ENCODE results near the gene RBM28.

- no peak for TF ChIP-seq CTCF (IDR thresholded peaks at IDR 0.05 in 8 of 11, conservative IDR thresholded peaks at IDR 0.05 in 3 of 11)
- TF ChIP-seq POLR2AphosphoS5 (IDR thresholded peaks at IDR 0.05) = no peak
Observed at GRCh38 chr7:128259131-128260061, 84.3 kb downstream of the RBM28 start.
